Loucy (cell line): ENCODE measurements around the gene LYRM4.

Experiments
- CTCF ChIP-seq: fragments of 200-600 bp; sonication (generic); conservative IDR thresholded peaks from 2 replicates; pipeline ENCODE4 v1.5.1; 2014; ENCODE audit warnings: mild to moderate bottlenecking, antibody characterized with exemption, low read length
- EZH2phosphoT487 ChIP-seq: fragments of 200-600 bp; IDR thresholded peaks from 2 replicates; pipeline ENCODE4 v1.6.1; 2018; ENCODE audit warnings: antibody characterized with exemption, mild to moderate bottlenecking, moderate library complexity, borderline replicate concordance

- TF ChIP-seq CTCF: no peak
- TF ChIP-seq EZH2phosphoT487: no peak
These were observed 141.4 kb downstream of the LYRM4 start for GRCh38 chr6:5119090-5119951.
